PC-3 (cell line): ENCODE measurements around the gene ZNF275. TPM values are rescaled to one million over a fixed set of nuclear protein-coding genes. Genes with fewer than 3 reads are reported as not detected.

ENCODE experiments used
- ATAC-seq: fragments of 200-7000 bp; cut with Tn5 transposase; 2 replicates; pipeline ENCODE4 v1.9.1; 2020; ENCODE audit warnings: mild to moderate bottlenecking, moderate library complexity
- BruUV-seq: library from RNA; stranded (reverse); fragments of 400-500 nt; replicated peaks from 2 replicates; lab custom pipeline; 2021; lab: Mats Ljungman, UMichigan
- CTCF ChIA-PET: fragments of 300-600 bp; sonication (Branson Sonifier 250); formaldehyde crosslinking; loops from one replicate; lab custom pipeline; 2022; ENCODE audit warnings: antibody characterized with exemption; lab: Charles Lee
- POLR2A ChIA-PET: fragments of 300-600 bp; sonication (Branson Sonifier 250); formaldehyde crosslinking; loops from one replicate; lab custom pipeline; 2022; ENCODE audit warnings: antibody characterized with exemption; ENCODE audit not compliant: unreplicated experiment; lab: Charles Lee
- DNase-seq: peaks from one replicate; pipeline ENCODE4 v3.0.0-alpha.2; 2015
- H2AFZ ChIP-seq: fragments of 300-600 bp; sonication (generic); 2 replicates; pipeline ENCODE4 v1.6.0; 2016; ENCODE audit warnings: antibody characterized with exemption, low read length
- H3F3A ChIP-seq: fragments of 300-600 bp; sonication (generic); one replicate; pipeline ENCODE4 v1.6.0; 2017; ENCODE audit warnings: antibody characterized with exemption, low read length, control low read depth, mild to moderate bottlenecking; ENCODE audit not compliant: unreplicated experiment
- H3K27ac ChIP-seq: fragments of 300-600 bp; sonication (generic); 2 replicates; pipeline ENCODE4 v1.5.1; 2016; ENCODE audit warnings: mild to moderate bottlenecking, low read length
- H3K27me3 ChIP-seq: fragments of 300-600 bp; sonication (generic); 2 replicates; pipeline ENCODE4 v1.6.1; 2016; ENCODE audit warnings: low read length, mixed read lengths
- H3K36me3 ChIP-seq: fragments of 300-600 bp; sonication (generic); 2 replicates; pipeline ENCODE4 v1.6.1; 2016; ENCODE audit warnings: low read depth, mixed run types, low read length, mixed read lengths
- H3K4me1 ChIP-seq: fragments of 300-600 bp; sonication (generic); 2 replicates; pipeline ENCODE4 v1.5.1; 2016; ENCODE audit warnings: low read length; ENCODE audit not compliant: insufficient read depth
- H3K4me2 ChIP-seq: fragments of 300-600 bp; sonication (generic); 2 replicates; pipeline ENCODE4 v1.6.0; 2016; ENCODE audit warnings: low read length
- H3K4me3 ChIP-seq: fragments of 300-600 bp; sonication (generic); 2 replicates; pipeline ENCODE4 v1.5.1; 2016; ENCODE audit warnings: mild to moderate bottlenecking, low read length, mixed read lengths
- H3K79me2 ChIP-seq: fragments of 300-600 bp; sonication (generic); 2 replicates; pipeline ENCODE4 v1.6.1; 2017; ENCODE audit warnings: low read length, mixed read lengths
- H3K9ac ChIP-seq: fragments of 300-600 bp; sonication (generic); 2 replicates; pipeline ENCODE4 v1.6.0; 2016; ENCODE audit warnings: mild to moderate bottlenecking, low read length
- H3K9me2 ChIP-seq: fragments of 300-600 bp; sonication (generic); replicated peaks from 2 replicates; pipeline ENCODE4 v1.6.1; 2016; ENCODE audit warnings: mixed run types, low read length, mixed read lengths
- H3K9me3 ChIP-seq: fragments of 300-600 bp; sonication (generic); 2 replicates; pipeline ENCODE4 v1.6.1; 2016; ENCODE audit warnings: low read length, mixed read lengths
- H4K20me1 ChIP-seq: fragments of 300-600 bp; sonication (generic); 2 replicates; pipeline ENCODE4 v1.6.1; 2016; ENCODE audit warnings: low read length, mixed read lengths
- CTCF ChIP-seq: fragments of 300-600 bp; sonication (generic); conservative IDR thresholded peaks from 2 replicates; pipeline ENCODE4 v1.5.1; 2017; ENCODE audit warnings: antibody characterized with exemption, low read depth, mild to moderate bottlenecking, low read length
- EZH2 ChIP-seq: fragments of 300-600 bp; sonication (generic); IDR thresholded peaks from one replicate; pipeline ENCODE4 v1.6.1; 2017; ENCODE audit warnings: antibody characterized with exemption, mild to moderate bottlenecking, low read length; ENCODE audit not compliant: unreplicated experiment
- EZH2phosphoT487 ChIP-seq: fragments of 300-600 bp; sonication (generic); IDR thresholded peaks from 2 replicates; pipeline ENCODE4 v1.6.1; 2018; ENCODE audit warnings: mild to moderate bottlenecking, antibody characterized with exemption, low read length, borderline replicate concordance
- intact Hi-C: fragments of 100-400 bp; cut with micrococcal nuclease; formaldehyde crosslinking; loops from 2 replicates; pipeline ENCODE4 v1.9.0; 2023
- total RNA-seq: library from RNA; depleted of rRNA; stranded (reverse); fragments of >200 nt; gene quantifications from 2 replicates; pipeline ENCODE4 v1.2.3, GENCODE V29; 2014

ZNF275 gene
- total RNA-seq, 1 experiment from 2014 or later: 7.1 TPM

DNA sequence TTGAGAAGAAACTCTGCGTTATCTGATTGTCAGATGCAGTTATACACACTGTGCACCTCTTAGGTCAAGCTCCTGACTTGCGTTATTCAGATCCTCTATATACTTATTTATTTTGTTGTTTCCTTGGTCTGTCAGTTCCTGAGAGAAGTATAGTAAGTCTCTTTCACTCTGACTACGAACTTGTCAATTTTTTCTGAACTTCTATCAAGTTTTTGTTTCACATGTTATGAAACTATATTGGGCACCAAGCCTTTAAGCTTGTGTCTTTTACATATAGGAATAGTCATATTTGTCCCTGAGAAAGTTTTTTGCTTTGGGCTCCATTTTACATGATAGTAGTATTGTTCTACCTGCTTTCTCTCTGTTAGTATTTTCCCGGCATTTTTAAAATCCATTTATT lies 31.7 kb downstream of the ZNF275 start:
- Histone ChIP-seq H3K9me2 (no peaks in the 10 kb centered on the region), H3K36me3 (no peaks in the 10 kb centered on the region), H3K27ac (no peak overlapping the region), H3K4me2 (no peak overlapping the region), H3K27me3 (peaks cover 43% of the 10 kb centered on the region), H3F3A (no peaks in the 10 kb centered on the region), H3K9ac (no peak overlapping the region), H3K79me2 (no peaks in the 10 kb centered on the region), H3K9me3 (no peaks in the 10 kb centered on the region), H2AFZ (no peak overlapping the region), H3K4me3 (no peak overlapping the region), H4K20me1 (no peaks in the 10 kb centered on the region), H3K4me1 (no peaks in the 10 kb centered on the region)
- ChIA-PET CTCF (no interaction called here), POLR2A (no interaction called here)
- DNase-seq (no peak), ATAC-seq (no peak)
- TF ChIP-seq EZH2 (no peak), EZH2phosphoT487 (no peak)
- BruUV-seq: no TSS peak
- intact Hi-C loops: no loop called here

GRCh38 chrX:153366119-153366518 lies 32.2 kb downstream of the ZNF275 start:
- ChIA-PET POLR2A (no interaction called here), CTCF (no interaction called here)
- ATAC-seq (no peak), DNase-seq (no peak)
- Histone ChIP-seq H3K36me3 (no peaks in the 10 kb centered on the region), H3K4me1 (no peaks in the 10 kb centered on the region), H3K4me2 (no peak overlapping the region), H3K9me2 (no peaks in the 10 kb centered on the region), H3K9ac (no peak overlapping the region), H3K9me3 (no peaks in the 10 kb centered on the region), H3F3A (no peaks in the 10 kb centered on the region), H3K27me3 (peaks cover 46% of the 10 kb centered on the region), H2AFZ (no peak overlapping the region), H3K27ac (no peak overlapping the region), H3K4me3 (no peak overlapping the region), H3K79me2 (no peaks in the 10 kb centered on the region), H4K20me1 (no peaks in the 10 kb centered on the region)
- intact Hi-C loops: no loop called here
- no TSS peak for BruUV-seq
- no peak for TF ChIP-seq EZH2
- no peak for TF ChIP-seq EZH2phosphoT487
- TF ChIP-seq CTCF: no peak

DNA sequence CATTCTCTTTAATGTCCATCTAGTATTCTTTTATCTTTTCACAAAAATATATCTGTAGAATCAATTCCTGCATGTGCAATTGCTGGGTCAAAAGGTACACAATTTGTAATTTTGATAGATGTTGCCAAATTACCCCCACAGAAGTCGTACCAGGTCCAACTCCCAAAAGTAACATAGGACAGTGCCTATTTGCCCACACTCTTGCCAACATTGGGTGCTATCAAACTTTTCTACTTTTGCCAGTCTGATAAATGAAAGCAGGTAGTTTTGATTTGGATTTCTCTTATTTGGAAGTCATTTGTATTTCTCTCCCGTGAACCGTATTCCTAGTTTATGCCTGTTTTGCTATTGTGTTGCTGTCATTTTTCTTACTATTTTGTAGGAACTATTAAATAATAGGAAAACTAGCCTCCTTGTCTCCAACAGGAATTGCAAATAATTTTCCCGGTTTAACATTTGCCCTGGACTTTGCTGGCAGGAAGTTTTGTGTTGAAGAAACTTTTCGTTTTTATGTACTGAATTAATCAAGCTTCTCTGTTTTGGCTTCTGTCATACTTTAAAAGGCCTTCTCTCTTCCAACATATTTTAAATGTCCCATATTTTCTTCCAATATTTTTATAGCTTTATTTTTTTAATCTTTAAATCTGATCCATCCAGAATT lies 33.1 kb downstream of the ZNF275 start:
- Histone ChIP-seq H3K27me3 (peaks cover 54% of the 10 kb centered on the region), H3K4me2 (no peak overlapping the region), H2AFZ (no peak overlapping the region), H3K9me3 (no peaks in the 10 kb centered on the region), H4K20me1 (no peaks in the 10 kb centered on the region), H3K27ac (no peak overlapping the region), H3K4me1 (no peaks in the 10 kb centered on the region), H3K4me3 (no peak overlapping the region), H3K9me2 (no peaks in the 10 kb centered on the region), H3K36me3 (no peaks in the 10 kb centered on the region), H3K79me2 (no peaks in the 10 kb centered on the region), H3K9ac (no peak overlapping the region), H3F3A (no peaks in the 10 kb centered on the region)
- POLR2A ChIA-PET: no interaction called here
- DNase-seq: no peak
- no TSS peak for BruUV-seq
- intact Hi-C loops: no loop called here
- CTCF ChIA-PET: no interaction called here
- no peak for TF ChIP-seq EZH2
- no peak for TF ChIP-seq EZH2phosphoT487
- ATAC-seq: no peak
